Esophagus squamous epithelium (tissue), 4 donors: ENCODE measurements around the gene CTAG1B.

ENCODE experiments used
- POLR2A ChIP-seq, 4 donors: fragments of 450-650 bp; IDR thresholded peaks; one replicate each; pipeline ENCODE4 v1.6.1; 2017; ENCODE audit warnings: antibody characterized with exemption in 4 of 4, mild to moderate bottlenecking in 4 of 4, moderate library complexity in 3 of 4
- TF ChIP-seq, protein P1 (sequence below), 6 experiments: fragments of 450-650 bp in 4 of 6; fragments of 200-600 bp in 2 of 6; sonication (generic) in 2 of 6; IDR thresholded peaks; one replicate each; pipeline ENCODE4 v1.5.1; 2016 to 2019; ENCODE audit warnings: antibody characterized with exemption in 6 of 6, mild to moderate bottlenecking in 4 of 6, moderate library complexity in 4 of 6

DNA sequence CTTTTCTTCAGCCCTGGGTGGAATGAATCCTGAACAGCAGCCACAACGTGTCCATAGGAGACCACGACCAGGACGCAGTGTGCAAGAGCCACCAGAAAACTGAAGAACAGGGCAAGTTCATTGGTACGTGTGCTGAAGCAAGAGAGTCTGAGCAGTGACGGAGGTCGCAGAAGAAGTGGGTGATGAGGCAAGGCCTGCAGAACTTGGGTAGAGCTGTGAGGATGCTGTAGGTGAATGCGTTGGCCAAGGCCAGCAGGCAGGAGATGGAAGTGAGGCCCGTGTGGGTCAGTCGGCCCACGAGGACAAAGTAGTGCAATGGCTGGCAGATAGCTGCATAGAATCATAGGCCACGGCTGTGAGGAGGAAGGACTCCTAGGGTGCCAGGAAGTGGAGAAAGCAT lies 39.9 kb upstream of the CTAG1B start:
- TF ChIP-seq, protein P1, sequence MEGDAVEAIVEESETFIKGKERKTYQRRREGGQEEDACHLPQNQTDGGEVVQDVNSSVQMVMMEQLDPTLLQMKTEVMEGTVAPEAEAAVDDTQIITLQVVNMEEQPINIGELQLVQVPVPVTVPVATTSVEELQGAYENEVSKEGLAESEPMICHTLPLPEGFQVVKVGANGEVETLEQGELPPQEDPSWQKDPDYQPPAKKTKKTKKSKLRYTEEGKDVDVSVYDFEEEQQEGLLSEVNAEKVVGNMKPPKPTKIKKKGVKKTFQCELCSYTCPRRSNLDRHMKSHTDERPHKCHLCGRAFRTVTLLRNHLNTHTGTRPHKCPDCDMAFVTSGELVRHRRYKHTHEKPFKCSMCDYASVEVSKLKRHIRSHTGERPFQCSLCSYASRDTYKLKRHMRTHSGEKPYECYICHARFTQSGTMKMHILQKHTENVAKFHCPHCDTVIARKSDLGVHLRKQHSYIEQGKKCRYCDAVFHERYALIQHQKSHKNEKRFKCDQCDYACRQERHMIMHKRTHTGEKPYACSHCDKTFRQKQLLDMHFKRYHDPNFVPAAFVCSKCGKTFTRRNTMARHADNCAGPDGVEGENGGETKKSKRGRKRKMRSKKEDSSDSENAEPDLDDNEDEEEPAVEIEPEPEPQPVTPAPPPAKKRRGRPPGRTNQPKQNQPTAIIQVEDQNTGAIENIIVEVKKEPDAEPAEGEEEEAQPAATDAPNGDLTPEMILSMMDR (IDR thresholded peaks at IDR 0.05), result no peak
- no peak for TF ChIP-seq POLR2A (IDR thresholded peaks at IDR 0.05)
